Measurements from ENCODE around the gene STAC2.

GRCh38 chr17:39166437-39167335 is 59.1 kb downstream of the STAC2 start:
- TF ChIP-seq, protein P1, sequence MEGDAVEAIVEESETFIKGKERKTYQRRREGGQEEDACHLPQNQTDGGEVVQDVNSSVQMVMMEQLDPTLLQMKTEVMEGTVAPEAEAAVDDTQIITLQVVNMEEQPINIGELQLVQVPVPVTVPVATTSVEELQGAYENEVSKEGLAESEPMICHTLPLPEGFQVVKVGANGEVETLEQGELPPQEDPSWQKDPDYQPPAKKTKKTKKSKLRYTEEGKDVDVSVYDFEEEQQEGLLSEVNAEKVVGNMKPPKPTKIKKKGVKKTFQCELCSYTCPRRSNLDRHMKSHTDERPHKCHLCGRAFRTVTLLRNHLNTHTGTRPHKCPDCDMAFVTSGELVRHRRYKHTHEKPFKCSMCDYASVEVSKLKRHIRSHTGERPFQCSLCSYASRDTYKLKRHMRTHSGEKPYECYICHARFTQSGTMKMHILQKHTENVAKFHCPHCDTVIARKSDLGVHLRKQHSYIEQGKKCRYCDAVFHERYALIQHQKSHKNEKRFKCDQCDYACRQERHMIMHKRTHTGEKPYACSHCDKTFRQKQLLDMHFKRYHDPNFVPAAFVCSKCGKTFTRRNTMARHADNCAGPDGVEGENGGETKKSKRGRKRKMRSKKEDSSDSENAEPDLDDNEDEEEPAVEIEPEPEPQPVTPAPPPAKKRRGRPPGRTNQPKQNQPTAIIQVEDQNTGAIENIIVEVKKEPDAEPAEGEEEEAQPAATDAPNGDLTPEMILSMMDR (IDR thresholded peaks at IDR 0.05), result no peak
- no peak for TF ChIP-seq POLR2A (IDR thresholded peaks at IDR 0.05)

All from Peyer's patch (tissue), 4 donors.